ENCODE measurements around the gene BIK.
A peak's percentile ranks its signal among the peaks of the same experiment; 100 is the strongest.
"Not testable (repeated sequence)": the region's sequence is repeated elsewhere in the genome, so short reads cannot be mapped to it uniquely, and the experiment has no call there.

Gene BIK

GRCh38 chr22:43142880-43143562, 32.5 kb downstream of the BIK start, which contains the start of gene MCAT:
MCAT (minus strand) TSS chr22:43143398; CDS start chr22:43143348, 50 bp downstream.
- peak; percentile 91 for DNase-seq

- DNase-seq: no peak
Measured at GRCh38 chr22:43144949-43145348, 34.4 kb downstream of the BIK start.

- DNase-seq: not testable (repeated sequence)
Measured at GRCh38 chr22:43145371-43145770, 34.8 kb downstream of the BIK start.

- DNase-seq: not testable (repeated sequence)
Measured at GRCh38 chr22:43146332-43146731, 35.8 kb downstream of the BIK start.

- no peak for DNase-seq
Measured at GRCh38 chr22:43147821-43148220, 37.3 kb downstream of the BIK start.

GRCh38 chr22:43148581-43148980, 38.0 kb downstream of the BIK start:
- DNase-seq: no peak

- no peak for DNase-seq
Measured at GRCh38 chr22:43150731-43151206, 40.2 kb downstream of the BIK start.

GRCh38 chr22:43151251-43152002, 40.9 kb downstream of the BIK start, which contains the start of gene TSPO:
TSPO (plus strand) TSS chr22:43151559; CDS start chr22:43159239, 7,680 bp downstream.
- DNase-seq: peak; percentile 83

GRCh38 chr22:43152003-43152356, 41.4 kb downstream of the BIK start:
- no peak for DNase-seq

- DNase-seq: peak; percentile 87
Measured at GRCh38 chr22:43152357-43153071, 42.0 kb downstream of the BIK start.

GRCh38 chr22:43153899-43154298, 43.3 kb downstream of the BIK start:
- DNase-seq: no peak

- DNase-seq: no peak
Measured at GRCh38 chr22:43154887-43155536, 44.5 kb downstream of the BIK start.

GRCh38 chr22:43155789-43156188, 45.2 kb downstream of the BIK start:
- DNase-seq: no peak

GRCh38 chr22:43156413-43156812, 45.9 kb downstream of the BIK start:
- DNase-seq: no peak

GRCh38 chr22:43157874-43158546, 47.5 kb downstream of the BIK start:
- DNase-seq: no peak

- DNase-seq: no peak
Measured at GRCh38 chr22:43158778-43159483, 48.4 kb downstream of the BIK start.

GRCh38 chr22:43159484-43160178, 49.1 kb downstream of the BIK start:
- no peak for DNase-seq

- DNase-seq: no peak
Measured at GRCh38 chr22:43160497-43161126, 50.1 kb downstream of the BIK start.

GRCh38 chr22:43162412-43163150, 52.0 kb downstream of the BIK start:
- DNase-seq: no peak
